GM12872 (cell line): ENCODE measurements around the gene ZFP3.

Experiments used
- CTCF ChIP-seq: IDR thresholded peaks from 3 replicates; pipeline ENCODE4 v1.5.1; 2011; ENCODE audit warnings: low read depth, mild to moderate bottlenecking, low read length, moderate library complexity; ENCODE audit not compliant: insufficient read depth

Gene ZFP3

GRCh38 chr17:5127910-5128309 is 49.6 kb downstream of the ZFP3 start:
- TF ChIP-seq CTCF, result no peak

- TF ChIP-seq CTCF, result no peak
These were observed 50.8 kb downstream of the ZFP3 start for GRCh38 chr17:5128905-5129535.

- TF ChIP-seq CTCF, result no peak
These were observed 53.0 kb downstream of the ZFP3 start for GRCh38 chr17:5131146-5131715.

GRCh38 chr17:5133311-5133710 is 55.0 kb downstream of the ZFP3 start:
- TF ChIP-seq CTCF, result no peak

- no peak for TF ChIP-seq CTCF
These were observed 57.7 kb downstream of the ZFP3 start for GRCh38 chr17:5135726-5136579.

GRCh38 chr17:5138616-5139457 is 60.6 kb downstream of the ZFP3 start:
- no peak for TF ChIP-seq CTCF

GRCh38 chr17:5139458-5139732 is 61.1 kb downstream of the ZFP3 start:
- no peak for TF ChIP-seq CTCF
